Right lobe of liver (tissue), 4 donors: Measurements from ENCODE around the gene RNF208.

Experiments used
- POLR2A ChIP-seq: fragments of 450-650 bp; IDR thresholded peaks from one replicate; pipeline ENCODE4 v1.6.1; 2017; ENCODE audit warnings: antibody characterized with exemption, mild to moderate bottlenecking
- TF ChIP-seq, protein P1 (sequence below), 4 donors: fragments of 200-600 bp in 3 of 4; fragments of 450-650 bp in 1 of 4; IDR thresholded peaks; one replicate each; pipeline versions ENCODE4 v1.5.1 to v1.8.0; 2016 to 2022; ENCODE audit warnings: antibody characterized with exemption in 4 of 4, mild to moderate bottlenecking in 2 of 4
- donor health status: DM: no; HTN: no; CAD: no.
- donor health status: DM: no; HTN: no; CAD: no.
- donor health status: DM: no; HTN: yes; CAD: no.

DNA sequence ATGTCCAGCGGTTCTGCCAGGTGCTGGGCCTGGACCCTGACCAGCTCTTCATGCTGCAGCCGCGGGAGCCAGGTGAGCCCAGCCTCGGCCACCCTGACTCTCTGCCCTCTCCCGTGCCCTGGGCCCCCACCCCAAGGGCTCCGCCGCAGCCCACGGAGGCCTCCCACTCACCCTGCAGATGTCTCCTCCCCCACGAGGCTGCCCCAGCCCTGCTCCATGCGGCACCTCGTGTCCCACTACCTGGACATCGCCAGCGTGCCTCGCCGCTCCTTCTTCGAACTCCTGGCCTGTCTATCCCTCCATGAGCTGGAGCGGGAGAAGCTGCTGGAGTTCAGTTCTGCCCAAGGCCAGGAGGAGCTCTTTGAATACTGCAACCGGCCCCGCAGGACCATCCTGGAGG lies 7.4 kb downstream of the RNF208 start:
- TF ChIP-seq, protein P1, sequence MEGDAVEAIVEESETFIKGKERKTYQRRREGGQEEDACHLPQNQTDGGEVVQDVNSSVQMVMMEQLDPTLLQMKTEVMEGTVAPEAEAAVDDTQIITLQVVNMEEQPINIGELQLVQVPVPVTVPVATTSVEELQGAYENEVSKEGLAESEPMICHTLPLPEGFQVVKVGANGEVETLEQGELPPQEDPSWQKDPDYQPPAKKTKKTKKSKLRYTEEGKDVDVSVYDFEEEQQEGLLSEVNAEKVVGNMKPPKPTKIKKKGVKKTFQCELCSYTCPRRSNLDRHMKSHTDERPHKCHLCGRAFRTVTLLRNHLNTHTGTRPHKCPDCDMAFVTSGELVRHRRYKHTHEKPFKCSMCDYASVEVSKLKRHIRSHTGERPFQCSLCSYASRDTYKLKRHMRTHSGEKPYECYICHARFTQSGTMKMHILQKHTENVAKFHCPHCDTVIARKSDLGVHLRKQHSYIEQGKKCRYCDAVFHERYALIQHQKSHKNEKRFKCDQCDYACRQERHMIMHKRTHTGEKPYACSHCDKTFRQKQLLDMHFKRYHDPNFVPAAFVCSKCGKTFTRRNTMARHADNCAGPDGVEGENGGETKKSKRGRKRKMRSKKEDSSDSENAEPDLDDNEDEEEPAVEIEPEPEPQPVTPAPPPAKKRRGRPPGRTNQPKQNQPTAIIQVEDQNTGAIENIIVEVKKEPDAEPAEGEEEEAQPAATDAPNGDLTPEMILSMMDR (IDR thresholded peaks at IDR 0.05) = no peak
- no peak for TF ChIP-seq POLR2A
